GM19324 (cell line): ENCODE results near the gene SPECC1L.

Experiments used
- ATAC-seq: cut with Tn5 transposase; IDR thresholded peaks from one replicate; pipeline ENCODE4 v1.9.1; 2021; ENCODE audit warnings: mild to moderate bottlenecking, moderate library complexity; ENCODE audit not compliant: unreplicated experiment, low FRiP score

SPECC1L gene

GRCh38 chr22:24319451-24319850 is 48.8 kb downstream of the SPECC1L start:
- no peak for ATAC-seq

- ATAC-seq = no peak
Observed at GRCh38 chr22:24321999-24322398, 51.4 kb downstream of the SPECC1L start.

GRCh38 chr22:24322522-24322921 is 51.9 kb downstream of the SPECC1L start:
- ATAC-seq = no peak

- no peak for ATAC-seq
Observed at GRCh38 chr22:24323233-24323632, 52.6 kb downstream of the SPECC1L start.

- no peak for ATAC-seq
Observed at GRCh38 chr22:24323695-24324094, 53.1 kb downstream of the SPECC1L start.

GRCh38 chr22:24324137-24324536 is 53.5 kb downstream of the SPECC1L start:
- no peak for ATAC-seq

- no peak for ATAC-seq
Observed at GRCh38 chr22:24325105-24325757, 54.6 kb downstream of the SPECC1L start.

- no peak for ATAC-seq
Observed at GRCh38 chr22:24326266-24326665, 55.6 kb downstream of the SPECC1L start.

GRCh38 chr22:24327832-24328231 is 57.2 kb downstream of the SPECC1L start:
- no peak for ATAC-seq

GRCh38 chr22:24329453-24329852 is 58.8 kb downstream of the SPECC1L start:
- ATAC-seq = no peak

GRCh38 chr22:24330636-24331035 is 60.0 kb downstream of the SPECC1L start:
- ATAC-seq = no peak

- ATAC-seq = no peak
Observed at GRCh38 chr22:24331468-24332440, 61.1 kb downstream of the SPECC1L start.

- no peak for ATAC-seq
Observed at GRCh38 chr22:24333301-24333700, 62.7 kb downstream of the SPECC1L start.

GRCh38 chr22:24335496-24335895 is 64.9 kb downstream of the SPECC1L start:
- ATAC-seq = no peak

GRCh38 chr22:24337894-24338645 is 67.4 kb downstream of the SPECC1L start:
- ATAC-seq = no peak

GRCh38 chr22:24338726-24339451 is 68.3 kb downstream of the SPECC1L start:
- no peak for ATAC-seq

- ATAC-seq = no peak
Observed at GRCh38 chr22:24339452-24339747, 68.8 kb downstream of the SPECC1L start.

GRCh38 chr22:24341627-24342026 is 71.0 kb downstream of the SPECC1L start:
- ATAC-seq = no peak

GRCh38 chr22:24350627-24351026 is 80.0 kb downstream of the SPECC1L start:
- no peak for ATAC-seq

GRCh38 chr22:24353121-24353520 is 82.5 kb downstream of the SPECC1L start:
- no peak for ATAC-seq

- ATAC-seq = no peak
Observed at GRCh38 chr22:24355574-24355973, 84.9 kb downstream of the SPECC1L start.
